Stimulated activated memory B cell treated with anti-CD40 and anti-IgM and Interleukin-4, amounts not matched to agents 10 μg/mL and 1 μg/mL and 100 μg/mL, for 72 hours (primary cell): Measurements from ENCODE around the gene LRRC2.

Experiments
- ATAC-seq: fragments of 150-1000 bp; cut with Tn5 transposase; 2 replicates; pipeline ENCODE4 v1.10.0; 2021
- H3K27ac Mint-ChIP-seq: one replicate; pipeline ENCODE4 v1.8.0; 2022; ENCODE audit warnings: mild to moderate bottlenecking, mixed read lengths
- H3K27me3 Mint-ChIP-seq: one replicate; pipeline ENCODE4 v1.8.0; 2022; ENCODE audit warnings: mixed read lengths
- H3K36me3 Mint-ChIP-seq: one replicate; pipeline ENCODE4 v1.8.0; 2022; ENCODE audit warnings: mixed read lengths
- H3K4me1 Mint-ChIP-seq: one replicate; pipeline ENCODE4 v1.8.0; 2022; ENCODE audit warnings: mixed read lengths
- H3K4me3 Mint-ChIP-seq: one replicate; pipeline ENCODE4 v1.8.0; 2022; ENCODE audit warnings: mild to moderate bottlenecking, moderate library complexity, mixed read lengths
- H3K9me3 Mint-ChIP-seq: one replicate; pipeline ENCODE4 v1.8.0; 2022; ENCODE audit warnings: mixed read lengths

The LRRC2 gene

GRCh38 chr3:46491089-46492070 lies 74.7 kb downstream of the LRRC2 start:
- Mint-ChIP-seq H3K27me3 (peaks cover 11% of the 10 kb centered on the region), H3K27ac (peak overlapping the region; percentile 2), H3K4me1 (peaks cover 45% of the 10 kb centered on the region), H3K36me3 (no peaks in the 10 kb centered on the region), H3K9me3 (no peaks in the 10 kb centered on the region), H3K4me3 (no peak overlapping the region)
- ATAC-seq: no peak

- no peak for ATAC-seq
- H3K27me3 Mint-ChIP-seq: peaks cover 11% of the 10 kb centered on the region
- peak overlapping the region; percentile 30 for H3K27ac Mint-ChIP-seq
- no peaks in the 10 kb centered on the region for H3K9me3 Mint-ChIP-seq
- H3K4me3 Mint-ChIP-seq: no peak overlapping the region
- no peaks in the 10 kb centered on the region for H3K36me3 Mint-ChIP-seq
- H3K4me1 Mint-ChIP-seq: peaks cover 40% of the 10 kb centered on the region
Observed at GRCh38 chr3:46490338-46491084, 75.6 kb downstream of the LRRC2 start.

DNA sequence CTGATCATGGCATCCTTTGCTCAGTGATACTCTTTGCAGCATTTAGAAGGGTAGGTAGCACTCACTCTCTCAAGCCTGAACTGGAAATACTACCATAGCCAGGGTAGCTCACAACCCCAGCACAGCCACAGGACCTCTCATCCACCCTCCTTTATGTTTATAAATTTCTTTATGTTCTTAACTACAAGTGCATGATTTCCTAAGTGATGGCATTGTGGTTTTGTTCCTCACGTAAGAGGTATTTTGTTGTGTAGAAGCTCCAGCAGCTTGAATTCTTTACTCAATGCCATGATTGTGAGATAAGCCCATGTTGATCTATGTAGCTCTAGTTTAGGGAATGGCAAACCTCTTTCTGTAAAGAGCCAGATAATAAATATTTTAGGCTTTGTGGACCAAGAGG lies 76.2 kb downstream of the LRRC2 start:
- H3K4me3 Mint-ChIP-seq: no peak overlapping the region
- peaks cover 11% of the 10 kb centered on the region for H3K27me3 Mint-ChIP-seq
- H3K36me3 Mint-ChIP-seq: no peaks in the 10 kb centered on the region
- ATAC-seq: no peak
- H3K9me3 Mint-ChIP-seq: no peaks in the 10 kb centered on the region
- peak overlapping the region; percentile 30 for H3K27ac Mint-ChIP-seq
- H3K4me1 Mint-ChIP-seq: peaks cover 40% of the 10 kb centered on the region

- Mint-ChIP-seq H3K4me1 (peaks cover 40% of the 10 kb centered on the region), H3K4me3 (no peak overlapping the region), H3K27ac (peak overlapping the region; percentile 53), H3K27me3 (peaks cover 11% of the 10 kb centered on the region), H3K9me3 (no peaks in the 10 kb centered on the region), H3K36me3 (no peaks in the 10 kb centered on the region)
- ATAC-seq: no peak
Observed at GRCh38 chr3:46489381-46489780, 76.7 kb downstream of the LRRC2 start.

DNA sequence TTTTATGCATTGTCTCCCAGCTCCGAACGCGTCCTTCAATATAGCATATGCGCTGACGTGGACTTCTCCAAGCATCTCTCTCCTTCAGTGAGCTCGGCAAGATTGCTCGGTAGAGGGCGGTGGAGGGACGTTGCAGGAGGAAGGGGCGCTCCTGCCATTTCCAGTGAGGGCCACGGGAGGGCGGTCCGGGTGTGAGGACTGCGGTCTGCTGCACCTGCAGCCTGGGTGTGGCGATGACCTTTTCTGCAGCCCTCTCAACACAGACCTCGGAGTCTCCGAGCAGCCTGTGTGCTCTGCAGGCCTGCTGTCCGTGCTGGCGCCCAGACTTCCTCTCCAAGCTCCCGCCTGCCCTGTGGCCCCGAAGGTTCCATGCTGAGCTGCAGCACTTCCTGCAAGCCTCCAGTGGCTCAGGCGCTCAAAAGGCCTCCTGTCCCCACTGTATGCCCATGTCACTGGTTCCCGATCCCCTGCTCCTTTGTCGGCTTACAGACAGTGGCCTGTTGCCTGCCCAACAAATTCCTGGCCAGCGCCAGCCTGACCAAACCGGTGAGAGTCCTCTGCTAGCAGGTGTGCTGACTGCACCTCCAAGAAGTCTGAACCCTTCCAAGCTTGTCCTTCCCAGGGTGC lies 77.3 kb downstream of the LRRC2 start:
- Mint-ChIP-seq H3K9me3 (no peaks in the 10 kb centered on the region), H3K27ac (peak overlapping the region; percentile 53), H3K36me3 (no peaks in the 10 kb centered on the region), H3K4me3 (peak overlapping the region; percentile 62), H3K4me1 (peaks cover 40% of the 10 kb centered on the region), H3K27me3 (peaks cover 11% of the 10 kb centered on the region)
- ATAC-seq: peak; percentile 98

- no peak overlapping the region for H3K27ac Mint-ChIP-seq
Observed at GRCh38 chr3:46485779-46486175, 80.3 kb downstream of the LRRC2 start.

GRCh38 chr3:46484911-46485778 lies 81.0 kb downstream of the LRRC2 start:
- peaks cover 14% of the 10 kb centered on the region for H3K4me1 Mint-ChIP-seq
- H3K27ac Mint-ChIP-seq: no peak overlapping the region
- H3K9me3 Mint-ChIP-seq: no peaks in the 10 kb centered on the region
- peaks cover 22% of the 10 kb centered on the region for H3K27me3 Mint-ChIP-seq
- H3K36me3 Mint-ChIP-seq: no peaks in the 10 kb centered on the region
- H3K4me3 Mint-ChIP-seq: no peak overlapping the region
- ATAC-seq: no peak

More at GRCh38 chr3:46485779-46486175, 80.3 kb downstream of the LRRC2 start:
- no peaks in the 10 kb centered on the region for H3K36me3 Mint-ChIP-seq
- H3K4me1 Mint-ChIP-seq: peaks cover 14% of the 10 kb centered on the region
- no peak for ATAC-seq
- H3K9me3 Mint-ChIP-seq: no peaks in the 10 kb centered on the region
- peaks cover 17% of the 10 kb centered on the region for H3K27me3 Mint-ChIP-seq
- H3K4me3 Mint-ChIP-seq: no peak overlapping the region

DNA sequence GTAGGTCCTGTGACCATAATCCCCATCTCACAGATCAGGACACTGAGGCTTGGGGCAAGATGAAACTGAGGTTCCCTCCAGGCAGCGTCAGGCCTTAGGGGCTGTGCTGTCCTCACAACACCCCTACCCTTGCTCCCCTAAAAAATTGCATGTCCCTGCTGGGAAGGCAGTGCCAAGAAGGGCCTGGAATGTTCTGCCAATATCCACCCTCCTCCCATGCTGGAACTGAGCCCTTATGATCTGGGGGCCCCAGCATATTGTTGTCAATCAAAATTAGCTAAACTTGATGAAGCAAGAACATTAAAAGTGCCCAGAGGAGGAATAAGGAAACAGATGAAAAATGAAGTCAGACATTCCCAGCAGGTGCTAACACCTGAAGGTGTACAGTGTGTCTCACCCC lies 81.7 kb downstream of the LRRC2 start:
- no peak for ATAC-seq
- no peaks in the 10 kb centered on the region for H3K36me3 Mint-ChIP-seq
- no peak overlapping the region for H3K27ac Mint-ChIP-seq
- H3K4me3 Mint-ChIP-seq: no peak overlapping the region
- peaks cover 29% of the 10 kb centered on the region for H3K27me3 Mint-ChIP-seq
- no peaks in the 10 kb centered on the region for H3K9me3 Mint-ChIP-seq
- H3K4me1 Mint-ChIP-seq: peaks cover 12% of the 10 kb centered on the region

DNA sequence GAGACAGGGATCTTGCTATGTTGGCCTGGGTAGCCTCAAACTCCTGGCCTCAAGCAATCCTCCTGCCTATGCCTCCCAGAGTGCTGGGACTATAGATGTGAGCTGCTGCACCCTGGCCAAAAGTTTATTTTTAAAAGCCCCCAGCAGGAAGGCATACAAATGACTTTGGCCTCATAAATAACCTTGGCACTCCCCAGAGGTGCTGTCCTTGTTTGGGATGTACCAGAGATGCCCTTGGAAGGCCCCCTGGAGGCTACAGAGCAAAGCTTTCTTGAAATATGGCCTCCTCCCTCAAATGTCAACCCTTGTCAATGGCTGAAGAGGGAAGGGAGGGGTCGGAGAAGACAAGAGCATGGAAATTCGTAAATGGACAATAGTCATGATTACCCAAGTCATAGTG lies 82.3 kb downstream of the LRRC2 start:
- Mint-ChIP-seq H3K27me3 (peaks cover 35% of the 10 kb centered on the region), H3K36me3 (no peaks in the 10 kb centered on the region), H3K9me3 (no peaks in the 10 kb centered on the region), H3K4me1 (peaks cover 6% of the 10 kb centered on the region), H3K27ac (no peak overlapping the region), H3K4me3 (no peak overlapping the region)
- ATAC-seq: no peak

GRCh38 chr3:46482632-46483350 lies 83.3 kb downstream of the LRRC2 start:
- H3K27me3 Mint-ChIP-seq: peaks cover 37% of the 10 kb centered on the region
- no peak for ATAC-seq
- H3K27ac Mint-ChIP-seq: no peak overlapping the region
- no peaks in the 10 kb centered on the region for H3K4me1 Mint-ChIP-seq
- H3K4me3 Mint-ChIP-seq: no peak overlapping the region
- H3K9me3 Mint-ChIP-seq: no peaks in the 10 kb centered on the region
- no peaks in the 10 kb centered on the region for H3K36me3 Mint-ChIP-seq

GRCh38 chr3:46481636-46482035 lies 84.5 kb downstream of the LRRC2 start:
- Mint-ChIP-seq H3K4me1 (no peaks in the 10 kb centered on the region), H3K36me3 (no peaks in the 10 kb centered on the region), H3K27me3 (peaks cover 45% of the 10 kb centered on the region), H3K9me3 (no peaks in the 10 kb centered on the region), H3K4me3 (no peak overlapping the region), H3K27ac (no peak overlapping the region)
- no peak for ATAC-seq

- Mint-ChIP-seq H3K9me3 (no peaks in the 10 kb centered on the region), H3K4me1 (no peaks in the 10 kb centered on the region), H3K36me3 (no peaks in the 10 kb centered on the region), H3K27ac (no peak overlapping the region), H3K4me3 (no peak overlapping the region), H3K27me3 (peaks cover 47% of the 10 kb centered on the region)
- no peak for ATAC-seq
Observed at GRCh38 chr3:46480491-46481195, 85.5 kb downstream of the LRRC2 start.

- H3K27ac Mint-ChIP-seq: no peak overlapping the region
- peaks cover 55% of the 10 kb centered on the region for H3K27me3 Mint-ChIP-seq
- no peak overlapping the region for H3K4me3 Mint-ChIP-seq
- no peak for ATAC-seq
- no peaks in the 10 kb centered on the region for H3K36me3 Mint-ChIP-seq
- peaks cover 8% of the 10 kb centered on the region for H3K9me3 Mint-ChIP-seq
- H3K4me1 Mint-ChIP-seq: no peaks in the 10 kb centered on the region
Observed at GRCh38 chr3:46479696-46480095, 86.4 kb downstream of the LRRC2 start.
